ENCODE results near the gene SRSF3.

GRCh38 chr6:36578030-36578429 is 16.1 kb upstream of the SRSF3 start:
- TF ChIP-seq, protein P1, sequence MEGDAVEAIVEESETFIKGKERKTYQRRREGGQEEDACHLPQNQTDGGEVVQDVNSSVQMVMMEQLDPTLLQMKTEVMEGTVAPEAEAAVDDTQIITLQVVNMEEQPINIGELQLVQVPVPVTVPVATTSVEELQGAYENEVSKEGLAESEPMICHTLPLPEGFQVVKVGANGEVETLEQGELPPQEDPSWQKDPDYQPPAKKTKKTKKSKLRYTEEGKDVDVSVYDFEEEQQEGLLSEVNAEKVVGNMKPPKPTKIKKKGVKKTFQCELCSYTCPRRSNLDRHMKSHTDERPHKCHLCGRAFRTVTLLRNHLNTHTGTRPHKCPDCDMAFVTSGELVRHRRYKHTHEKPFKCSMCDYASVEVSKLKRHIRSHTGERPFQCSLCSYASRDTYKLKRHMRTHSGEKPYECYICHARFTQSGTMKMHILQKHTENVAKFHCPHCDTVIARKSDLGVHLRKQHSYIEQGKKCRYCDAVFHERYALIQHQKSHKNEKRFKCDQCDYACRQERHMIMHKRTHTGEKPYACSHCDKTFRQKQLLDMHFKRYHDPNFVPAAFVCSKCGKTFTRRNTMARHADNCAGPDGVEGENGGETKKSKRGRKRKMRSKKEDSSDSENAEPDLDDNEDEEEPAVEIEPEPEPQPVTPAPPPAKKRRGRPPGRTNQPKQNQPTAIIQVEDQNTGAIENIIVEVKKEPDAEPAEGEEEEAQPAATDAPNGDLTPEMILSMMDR (IDR thresholded peaks at IDR 0.05): no peak
- no peak for TF ChIP-seq EZH2 (IDR thresholded peaks at IDR 0.05)

All from neural progenitor cell (in vitro differentiated cells).